HG03039 (cell line): Measurements from ENCODE around the gene WIPF2.

ENCODE experiments used
- ATAC-seq: cut with Tn5 transposase; IDR thresholded peaks from one replicate; pipeline ENCODE4 v1.9.1; 2021; ENCODE audit warnings: mild to moderate bottlenecking, moderate library complexity; ENCODE audit not compliant: unreplicated experiment

WIPF2 gene

DNA sequence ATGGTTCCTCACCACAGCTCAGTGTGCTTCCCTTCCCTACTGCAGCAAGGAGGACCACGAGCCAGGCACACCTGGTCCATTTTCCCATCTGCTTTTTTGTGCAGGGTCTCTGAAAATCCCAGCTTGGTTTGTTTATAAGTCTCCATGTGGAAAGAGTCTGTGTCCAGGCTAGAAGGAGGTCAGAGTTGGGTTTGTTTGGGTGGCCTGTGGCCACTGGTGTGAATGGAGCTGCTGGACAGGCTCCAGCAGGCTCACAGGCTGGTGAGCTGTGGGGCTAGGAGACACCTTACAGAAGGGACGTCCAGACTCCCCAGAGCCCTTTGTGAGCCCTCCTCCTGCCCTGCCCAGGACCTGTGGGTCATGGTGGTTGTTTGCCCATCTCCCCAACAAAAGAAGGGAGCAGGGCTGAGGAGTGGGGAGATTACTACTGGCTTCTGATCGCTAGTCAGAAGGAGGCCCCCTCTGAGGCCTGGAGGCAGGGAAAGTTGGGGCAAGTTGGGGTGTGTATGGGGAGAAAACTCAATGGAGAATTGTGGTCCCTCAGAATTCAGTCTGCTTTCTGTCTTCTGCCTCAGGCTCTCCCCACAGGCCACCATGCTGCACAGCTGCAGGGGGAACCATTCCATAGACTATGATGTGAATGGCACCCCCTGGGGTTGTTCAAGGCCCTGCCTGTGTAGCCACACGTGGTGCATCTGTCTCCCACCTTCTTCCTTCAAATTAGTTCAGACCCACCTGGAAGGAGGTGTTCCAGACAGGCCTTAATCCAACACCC lies 94.0 kb downstream of the WIPF2 start:
- no peak for ATAC-seq

DNA sequence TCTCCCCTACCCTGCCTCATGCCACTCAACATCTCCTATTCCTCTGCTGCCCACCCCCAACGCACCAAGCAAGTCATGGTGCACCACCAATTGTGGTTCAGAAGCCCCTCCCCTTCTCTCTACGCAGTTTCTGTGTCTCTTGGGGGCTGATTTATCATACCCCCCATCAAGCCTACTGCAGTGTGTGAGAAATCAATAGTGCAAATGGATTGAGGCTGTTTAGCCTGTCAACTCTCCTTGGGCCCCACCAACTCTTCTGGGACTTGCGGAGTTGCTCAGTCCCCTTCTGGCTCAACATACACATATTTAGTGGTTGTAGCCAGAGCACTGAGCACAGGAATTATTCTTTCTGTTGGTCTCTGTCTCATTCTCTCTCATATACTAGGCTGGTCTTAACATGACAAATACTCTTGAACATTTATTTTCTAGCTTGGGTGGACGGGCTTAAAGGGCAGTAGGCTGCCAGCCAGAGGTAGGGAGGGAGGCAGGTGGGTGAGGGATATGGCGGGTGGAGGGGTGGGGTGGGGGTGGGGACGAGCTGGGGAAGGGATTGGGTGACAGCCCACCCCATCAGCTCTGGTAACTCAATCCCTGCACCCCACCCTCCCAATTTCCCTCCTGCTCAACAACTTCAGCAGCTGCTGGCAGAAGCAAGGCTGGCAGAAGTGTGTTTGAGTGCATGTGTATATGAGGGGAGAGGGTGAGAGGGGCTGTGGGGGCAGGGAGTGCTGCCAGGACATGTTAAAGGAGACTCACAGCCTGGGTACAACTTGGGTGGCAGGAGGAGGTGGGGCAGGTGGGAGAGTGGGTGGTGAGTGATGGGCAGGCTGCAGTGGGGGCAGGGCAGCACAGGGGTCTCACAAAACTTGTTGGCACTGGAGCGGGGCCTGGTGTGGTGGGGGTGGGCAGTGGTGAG lies 94.8 kb downstream of the WIPF2 start:
- no peak for ATAC-seq

DNA sequence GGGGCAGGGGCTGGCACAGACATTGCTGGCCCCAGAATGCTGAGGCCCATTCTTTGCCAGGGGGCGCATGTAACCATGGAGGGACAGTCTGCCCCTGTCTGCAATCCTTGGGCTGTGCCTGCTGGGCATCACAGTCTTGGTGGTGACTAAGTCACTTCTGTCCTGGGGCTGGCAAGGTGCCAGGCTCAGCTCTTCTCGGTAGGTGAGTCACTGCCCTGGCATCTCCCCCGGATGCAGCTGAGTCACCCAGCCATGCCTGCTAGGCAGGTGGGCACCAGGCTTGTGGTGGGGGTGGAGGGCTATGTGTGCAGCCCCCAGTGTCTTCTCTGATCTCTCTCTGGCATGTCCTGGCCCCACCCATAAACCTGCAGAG lies 95.5 kb downstream of the WIPF2 start:
- ATAC-seq = no peak

DNA sequence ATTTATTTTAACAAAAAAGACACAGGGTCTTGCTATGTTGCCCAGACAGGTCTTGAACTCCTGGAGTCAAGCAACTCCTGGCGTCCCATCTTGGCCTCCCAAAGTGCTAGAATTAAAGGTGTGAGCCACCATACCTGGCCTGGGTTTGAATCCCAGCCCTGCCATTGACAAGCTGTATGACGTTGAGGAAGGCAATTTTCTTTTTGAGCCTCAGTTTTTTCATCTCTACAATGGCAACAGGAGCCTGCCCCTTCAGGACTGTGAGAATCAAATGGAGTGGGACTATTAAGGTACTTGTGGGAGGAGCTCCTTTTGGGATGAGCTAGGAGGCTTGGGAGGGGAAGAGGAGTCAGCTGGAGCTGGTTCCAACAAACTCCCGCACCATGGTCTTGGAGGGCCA lies 96.1 kb downstream of the WIPF2 start:
- no peak for ATAC-seq

DNA sequence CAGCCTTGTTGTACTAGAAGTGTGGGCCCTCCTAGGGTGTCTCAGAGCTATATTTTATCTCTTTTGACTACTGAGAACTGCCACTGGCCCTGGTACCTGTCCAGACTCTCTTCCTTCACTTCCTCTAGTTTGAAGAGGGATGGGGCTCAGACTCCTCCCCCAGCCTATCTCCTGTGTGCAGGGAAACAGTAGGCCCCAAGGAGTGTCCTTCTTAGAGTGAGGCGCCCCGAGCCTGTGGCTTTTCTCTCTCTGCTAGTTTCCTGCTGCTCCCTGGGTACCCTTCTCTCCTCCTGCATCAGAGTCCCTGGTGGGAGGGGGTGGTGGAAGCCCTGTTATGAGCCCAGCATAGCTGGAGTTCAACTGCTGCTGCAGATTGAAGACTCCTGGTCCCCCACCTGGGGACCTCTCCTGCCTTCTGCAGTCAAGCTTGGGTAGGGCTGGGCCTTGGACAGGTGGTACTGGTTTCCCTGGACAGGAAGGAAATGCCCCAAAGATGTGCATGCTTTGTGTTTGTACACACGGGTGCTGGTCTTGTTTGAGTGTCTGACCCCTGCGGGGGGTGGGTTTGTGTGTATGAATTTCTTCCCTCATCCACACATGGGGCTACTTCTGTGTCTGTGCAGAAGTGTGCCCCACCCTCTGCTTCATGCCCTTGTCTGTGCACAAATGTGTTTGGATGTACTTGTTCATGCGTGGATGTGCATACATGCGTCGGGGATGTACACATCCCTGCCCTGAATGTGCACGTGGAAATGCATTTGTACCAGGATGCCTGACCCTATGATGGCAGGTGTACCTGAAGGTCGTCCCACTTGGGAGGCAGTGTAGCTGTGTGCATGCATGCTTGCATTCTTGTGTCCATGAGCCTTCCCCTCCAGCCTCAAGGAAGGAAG lies 96.8 kb downstream of the WIPF2 start:
- no peak for ATAC-seq

DNA sequence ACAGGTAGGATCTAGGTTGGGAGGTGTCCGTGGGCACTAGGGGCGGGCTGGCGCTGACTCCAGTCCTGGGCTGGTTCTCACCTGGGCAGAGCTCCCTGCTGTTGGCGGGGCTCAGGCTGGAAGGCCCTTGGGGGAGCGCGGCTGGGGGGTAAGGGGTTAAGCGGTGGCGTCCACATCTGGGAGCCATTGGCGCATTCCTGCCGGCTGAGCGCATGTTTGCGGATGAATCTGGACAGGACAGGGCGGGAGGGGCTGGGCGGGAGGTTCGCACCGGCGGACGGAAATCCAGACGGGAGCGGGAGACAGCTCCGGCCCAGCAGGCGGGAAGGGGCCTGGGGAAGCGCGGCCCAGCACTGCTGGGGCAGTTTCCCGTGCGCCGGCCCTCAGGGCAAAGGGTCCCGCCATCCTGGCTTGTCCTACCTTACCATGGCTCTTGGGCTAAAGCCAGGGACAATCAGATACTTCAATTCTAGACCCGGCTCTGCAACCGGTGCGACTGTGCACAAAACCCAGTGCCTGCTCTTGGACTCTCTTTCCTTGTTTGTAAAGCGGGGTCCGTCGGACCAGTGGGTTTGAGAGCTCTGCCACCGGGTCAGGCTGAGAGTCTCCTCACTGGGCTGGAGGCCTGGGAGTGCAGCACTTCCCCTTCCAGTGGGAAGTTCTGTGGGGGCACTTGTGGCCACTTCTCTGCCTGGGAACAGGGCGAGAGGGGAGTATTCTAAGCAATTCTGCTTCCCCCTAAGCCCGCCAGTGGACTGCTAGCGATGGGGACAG lies 97.7 kb downstream of the WIPF2 start:
- ATAC-seq = no peak

DNA sequence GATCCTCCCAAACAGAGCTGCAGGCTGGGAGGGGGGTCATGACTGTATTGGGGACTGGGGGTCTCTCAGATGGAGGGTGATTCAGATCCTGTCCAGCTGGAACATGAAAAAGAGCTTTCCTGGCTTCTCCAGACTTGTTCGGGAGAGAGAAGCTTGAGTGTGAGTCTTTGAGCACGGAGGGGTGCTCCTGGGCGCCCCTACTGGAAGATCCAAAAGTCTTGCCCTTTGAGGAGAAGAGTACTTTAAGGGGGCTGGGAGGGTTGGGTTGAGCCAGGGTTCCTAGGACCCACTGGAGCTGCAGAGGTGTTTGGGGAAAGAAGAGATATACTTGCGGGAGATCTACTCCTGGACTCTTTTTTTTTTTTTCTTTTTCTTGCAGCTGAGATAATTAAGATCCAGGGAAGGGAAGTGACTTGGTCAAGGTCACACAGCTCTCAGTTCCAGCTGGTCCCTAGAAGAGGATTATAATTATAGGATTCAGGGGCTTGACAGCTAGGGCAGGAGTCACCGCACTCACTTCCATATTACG lies 98.3 kb downstream of the WIPF2 start:
- no peak for ATAC-seq

DNA sequence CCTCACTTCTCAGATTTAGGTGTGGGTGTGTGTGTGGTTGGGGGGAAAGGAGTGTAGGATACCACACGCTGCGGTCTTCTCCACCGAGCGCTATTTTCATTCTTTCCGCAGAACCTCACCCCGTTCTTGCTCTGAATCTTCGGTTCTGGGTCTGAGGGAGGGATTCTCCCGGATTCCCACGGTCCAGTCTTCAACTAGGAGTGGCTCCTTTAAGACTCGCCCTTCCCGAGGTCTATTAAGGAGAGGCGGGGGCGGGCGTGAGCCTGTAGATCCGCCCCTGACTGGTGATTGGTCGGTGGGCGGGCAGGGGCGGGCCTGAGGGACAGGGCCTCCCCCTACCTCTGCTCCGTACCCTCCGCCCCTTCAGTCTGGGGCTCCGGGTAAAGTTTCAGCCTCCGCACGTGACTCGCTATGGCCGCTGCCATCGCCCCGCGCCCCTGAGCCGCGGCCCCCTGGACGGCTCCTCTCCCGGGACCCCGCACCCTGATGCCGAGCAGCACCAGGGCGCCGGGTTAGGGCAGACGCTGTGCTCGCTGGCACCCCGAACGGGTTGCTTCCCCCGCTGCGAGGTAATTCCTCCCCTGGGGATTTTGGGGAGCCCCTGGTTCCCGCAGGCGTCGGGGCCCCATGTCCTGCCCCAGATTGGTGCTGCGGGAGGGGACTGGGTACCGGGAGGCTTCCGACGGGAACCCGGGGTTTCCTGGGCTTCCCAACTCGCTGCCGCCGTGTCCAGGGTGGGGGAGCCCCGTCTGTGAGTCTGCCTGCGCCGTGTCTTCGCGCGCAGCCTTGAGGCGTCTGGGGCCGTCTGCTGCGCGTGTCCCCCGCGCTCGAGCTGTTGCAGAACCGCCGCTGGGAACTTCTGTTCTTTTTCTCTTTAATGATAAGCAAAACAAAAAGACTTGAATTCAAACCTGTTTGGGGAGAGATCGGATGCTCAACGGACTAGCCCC lies 99.1 kb downstream of the WIPF2 start:
- peak; percentile 57 for ATAC-seq

DNA sequence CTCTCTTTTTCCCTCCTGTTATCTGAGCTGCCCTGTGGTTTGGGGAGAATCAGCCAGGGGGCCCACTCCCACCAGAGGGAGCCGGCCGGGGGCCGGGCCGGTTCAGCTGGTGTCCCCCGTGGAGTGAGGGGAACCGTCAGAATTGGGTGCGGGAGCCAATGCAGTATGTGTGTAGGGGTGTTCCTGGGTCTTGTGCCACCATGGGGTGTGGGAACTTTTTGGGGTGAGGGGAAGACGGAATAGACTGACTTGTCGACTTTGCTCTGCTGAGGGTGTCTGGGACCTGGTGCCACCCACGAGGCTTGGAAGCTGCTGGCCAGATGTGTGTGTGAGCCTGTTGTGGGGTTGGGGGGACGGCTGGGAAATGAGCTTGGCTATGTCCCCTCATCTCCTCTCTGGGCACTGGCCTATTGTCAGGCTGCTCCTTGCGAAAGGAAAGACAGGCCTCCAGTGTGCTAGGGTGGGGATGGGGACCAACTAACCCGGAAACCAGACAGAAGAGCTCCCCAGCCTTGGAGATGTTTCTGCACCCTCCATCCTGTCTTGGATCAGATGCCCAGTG lies 99.8 kb downstream of the WIPF2 start:
- no peak for ATAC-seq

DNA sequence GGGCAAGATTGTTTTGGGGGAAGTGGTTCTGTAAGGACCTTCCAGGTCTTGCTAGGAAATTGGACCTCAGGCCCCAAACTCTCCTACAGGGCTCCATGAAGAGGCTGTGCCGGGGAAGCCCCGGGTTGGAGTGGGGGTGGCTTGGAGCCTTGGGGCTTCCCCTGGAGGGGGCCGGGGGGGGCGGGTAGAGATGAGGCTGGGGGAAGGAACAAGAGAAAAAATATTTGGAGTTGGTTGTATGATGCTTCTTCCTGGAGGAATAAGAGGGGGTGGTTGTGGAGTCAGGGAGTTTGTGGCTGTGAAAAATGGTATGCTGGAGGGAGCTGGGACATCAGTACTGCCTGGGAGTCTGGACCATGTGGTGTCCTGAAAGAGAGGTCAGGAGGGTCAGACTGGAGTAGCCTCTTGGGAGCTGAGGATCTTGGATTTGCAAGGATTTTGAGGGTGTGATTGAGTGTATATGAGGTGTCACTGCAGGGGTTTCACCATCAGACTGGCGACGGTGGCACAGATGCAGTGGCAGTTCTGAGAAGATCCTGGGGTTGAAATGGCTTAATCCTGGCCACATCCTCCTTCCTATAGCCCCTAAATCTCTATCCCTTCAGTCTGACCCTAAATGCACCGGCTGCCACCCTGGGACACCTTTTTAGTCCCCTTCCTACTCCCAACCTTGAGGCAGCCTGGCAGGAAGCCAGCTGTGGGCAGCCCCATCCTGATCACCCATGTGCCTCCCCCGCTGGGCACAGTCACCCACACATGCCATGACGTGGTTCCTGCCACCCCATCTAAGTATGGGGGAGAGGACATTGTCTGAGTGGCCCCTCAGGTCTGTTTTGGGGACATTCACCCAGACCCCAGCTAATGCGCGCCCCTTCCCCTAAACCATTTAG lies 100.8 kb downstream of the WIPF2 start:
- no peak for ATAC-seq

DNA sequence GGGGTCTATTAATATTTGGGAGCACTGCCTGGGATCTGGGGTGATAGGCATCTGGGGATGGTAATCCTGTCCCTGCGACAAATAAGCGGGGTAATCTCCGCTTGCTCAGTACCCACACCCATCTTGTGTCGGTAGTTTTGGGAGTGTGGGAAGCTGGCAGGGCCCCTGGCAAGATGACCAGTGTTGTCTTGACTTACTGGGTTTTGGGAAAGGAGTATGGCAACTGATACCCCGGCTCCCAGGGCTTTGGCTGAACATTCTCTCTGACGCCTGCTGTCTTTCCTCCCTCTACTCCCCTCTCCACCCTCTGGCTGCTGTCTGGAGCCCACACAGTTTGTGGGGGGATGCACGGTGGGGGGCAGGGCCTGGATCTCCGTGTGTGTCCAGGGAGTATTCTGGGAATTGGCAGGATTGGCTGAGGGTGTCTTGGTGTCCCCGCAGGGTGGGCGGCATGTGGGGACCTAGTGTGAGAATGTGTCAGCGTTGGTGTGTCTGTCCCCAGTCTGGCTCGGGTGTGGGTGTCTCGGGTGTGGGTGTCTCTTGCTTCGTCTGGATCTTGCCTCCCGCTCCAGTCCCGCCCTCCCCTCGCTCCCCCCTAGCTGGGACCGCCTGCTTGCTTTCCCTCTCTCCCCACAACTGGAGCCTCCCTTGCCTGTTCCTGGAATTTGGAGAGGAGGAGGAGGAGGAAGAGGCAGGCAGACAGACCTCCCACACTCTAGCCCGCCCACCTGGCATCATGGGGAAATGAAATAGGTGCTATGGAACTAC lies 101.8 kb downstream of the WIPF2 start:
- no peak for ATAC-seq

DNA sequence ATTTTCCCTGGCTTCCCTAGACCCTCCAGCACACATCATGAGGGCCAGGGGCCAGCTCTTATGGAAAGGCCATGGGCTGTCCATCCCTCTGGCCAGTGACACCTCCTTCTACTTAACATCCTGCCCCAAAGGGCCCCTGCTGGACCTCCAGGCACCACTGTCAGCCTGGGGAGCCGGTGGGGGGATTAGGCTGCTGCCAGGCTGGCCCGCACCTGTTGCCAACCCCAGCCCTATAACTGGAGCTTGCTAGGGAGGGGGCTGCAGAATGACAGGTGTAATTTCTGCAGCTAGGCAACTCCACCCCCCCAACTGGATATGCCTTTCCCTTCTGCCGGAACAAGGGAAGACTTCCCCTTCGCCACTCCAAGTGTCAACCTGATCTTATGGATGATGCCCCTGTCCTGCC lies 102.4 kb downstream of the WIPF2 start:
- ATAC-seq = no peak

DNA sequence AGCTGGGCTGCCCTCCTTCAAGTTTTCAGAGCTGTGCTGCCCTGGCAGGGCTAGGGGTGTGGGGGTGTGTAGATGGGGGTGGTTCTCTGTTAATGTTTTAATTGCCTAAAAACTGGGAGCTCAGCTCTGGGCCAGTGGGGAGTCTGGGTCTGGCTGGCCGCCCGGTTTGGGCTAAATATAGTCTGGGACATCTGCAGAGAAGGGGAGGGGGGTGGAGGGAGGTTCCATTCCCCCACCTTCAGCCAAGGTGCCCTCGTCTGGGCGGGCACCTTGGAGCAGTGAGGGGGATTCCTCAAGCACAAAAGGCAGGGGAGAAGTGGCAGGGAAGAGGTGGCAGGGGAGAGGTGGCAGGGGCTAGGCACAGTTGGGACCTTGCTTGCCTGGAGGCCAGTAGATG lies 102.9 kb downstream of the WIPF2 start:
- no peak for ATAC-seq

DNA sequence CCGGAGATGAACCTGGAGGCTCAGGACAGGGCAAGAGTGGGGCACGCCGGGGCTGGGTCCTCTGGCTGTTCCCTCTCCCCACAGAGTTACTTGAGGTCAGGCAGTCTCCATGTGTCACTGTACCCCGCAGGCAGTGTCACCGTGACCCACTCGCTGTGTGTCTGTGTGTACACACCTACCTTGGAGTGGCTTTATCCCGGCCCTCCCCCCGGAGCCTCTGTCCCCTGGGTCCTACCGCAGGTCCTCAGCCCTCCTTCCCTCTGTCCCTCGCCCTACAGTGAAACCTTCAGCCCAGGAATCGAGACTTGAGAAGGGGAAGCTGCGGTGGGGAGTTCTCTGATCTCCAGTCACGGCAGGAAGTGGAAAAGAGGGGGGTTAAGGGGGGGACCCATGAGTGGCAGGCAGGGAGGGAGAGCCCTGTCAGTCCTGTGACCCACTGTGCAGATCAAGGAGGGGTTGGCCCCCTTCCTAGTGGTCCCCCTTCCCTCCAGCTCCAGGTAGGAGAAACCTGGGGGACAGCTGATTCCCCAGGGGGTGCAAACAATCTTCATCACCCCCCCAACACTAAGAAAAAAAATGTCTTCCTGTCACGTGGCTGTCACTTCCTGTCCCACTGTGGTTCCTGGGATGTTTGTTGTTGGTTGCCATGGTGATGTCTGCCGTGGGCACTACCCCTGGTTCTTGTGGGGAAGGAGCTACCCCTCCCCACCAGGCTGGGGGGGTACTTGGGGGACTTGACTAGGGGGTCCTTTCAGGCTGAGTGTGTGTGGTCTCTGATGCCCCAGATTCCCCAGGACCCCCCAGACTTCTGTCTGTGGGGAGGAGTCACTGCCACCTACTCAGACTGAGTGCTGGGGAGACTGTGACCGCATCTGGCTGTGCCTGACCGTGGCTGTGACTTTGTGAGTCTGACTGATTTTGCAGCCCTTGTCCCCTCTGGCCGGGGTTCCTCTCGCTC lies 103.5 kb downstream of the WIPF2 start:
- ATAC-seq = no peak

DNA sequence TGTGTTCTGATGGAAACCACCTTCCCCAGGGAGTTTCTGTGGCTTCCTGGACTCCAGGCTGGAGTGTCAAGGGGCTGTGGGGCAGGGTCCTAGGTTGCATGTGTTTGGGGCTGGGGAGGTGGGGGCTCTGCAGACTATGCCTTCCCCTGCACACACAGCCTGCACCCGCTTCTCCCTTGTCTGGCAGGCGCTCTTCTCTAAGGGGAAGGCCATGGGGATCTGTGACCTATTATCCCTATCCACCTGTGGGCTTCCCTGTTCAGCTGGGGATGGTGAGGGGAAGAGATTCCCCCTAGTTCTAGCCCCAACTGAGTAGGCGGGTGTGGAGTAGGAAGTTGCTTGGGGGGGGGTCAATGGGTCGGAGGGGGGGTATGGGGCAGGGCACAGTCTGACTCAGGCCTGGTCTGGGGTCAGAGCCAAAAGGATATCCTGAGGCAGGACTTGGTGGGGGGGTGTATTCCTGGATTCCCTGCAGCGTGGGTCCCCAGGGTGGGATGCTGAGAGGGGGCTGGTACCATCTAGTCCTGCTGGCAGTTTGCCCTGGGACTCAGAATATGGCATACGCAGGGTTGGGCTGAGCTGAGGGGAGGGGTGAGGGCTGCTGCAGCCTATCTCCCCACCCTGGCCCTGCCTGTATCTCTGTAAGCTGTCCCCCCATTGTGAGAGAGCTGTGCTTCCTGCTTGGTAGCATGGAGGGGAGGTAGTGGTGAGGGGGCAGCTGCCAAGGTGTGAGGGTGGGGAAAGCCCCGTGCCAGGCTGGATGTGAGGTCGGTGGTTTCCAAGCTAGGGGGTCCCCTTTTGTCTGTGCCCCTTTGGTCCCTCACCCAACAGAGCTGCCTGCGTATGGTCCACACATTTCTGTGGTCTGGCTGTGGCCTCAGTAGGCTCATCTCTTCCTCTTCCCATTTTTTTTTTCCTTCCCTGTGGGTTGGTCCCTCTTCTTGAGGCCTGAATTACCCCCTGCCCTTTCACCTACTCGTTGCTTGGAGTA lies 104.6 kb downstream of the WIPF2 start:
- ATAC-seq = no peak
